ENCODE measurements around the gene LITAF.
"Not testable (repeated sequence)": the region's sequence is repeated elsewhere in the genome, so short reads cannot be mapped to it uniquely, and the experiment has no call there.

Gene LITAF

DNA sequence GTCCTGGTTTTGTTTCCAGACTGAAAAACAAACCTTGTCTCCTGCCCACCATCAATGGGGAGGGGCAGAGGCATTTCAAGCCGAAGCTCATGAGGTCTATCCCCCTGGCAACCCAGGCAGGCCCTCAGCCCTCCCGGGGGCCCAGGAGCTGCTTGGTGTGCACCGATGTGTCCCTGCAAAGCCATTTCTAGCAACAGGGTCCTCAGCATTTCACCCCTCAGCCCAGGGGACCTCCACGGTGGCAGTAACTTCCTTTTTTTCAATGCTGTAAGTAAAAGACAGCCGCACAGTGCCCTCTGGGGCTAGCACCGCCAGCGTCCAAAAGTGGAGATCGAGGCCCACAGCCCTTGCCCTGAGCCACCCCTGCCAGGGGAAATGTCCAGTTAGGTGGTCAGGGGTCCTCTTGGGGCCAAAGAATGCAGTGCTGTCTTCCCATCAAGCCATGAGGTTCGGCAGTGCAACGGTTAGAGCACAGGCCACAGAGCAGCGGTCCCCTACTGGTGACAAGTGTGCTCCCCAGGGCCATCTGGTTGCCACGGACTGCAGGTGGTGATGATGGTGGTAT is 79.9 kb downstream of the LITAF start:
- Mint-ChIP-seq H3K27ac (no peak overlapping the region), H3K27me3 (no peaks in the 10 kb centered on the region), H3K36me3 (ENCODE audit: low read depth) (no peaks in the 10 kb centered on the region), H3K9me3 (no peaks in the 10 kb centered on the region), H3K4me3 (no peak overlapping the region), H3K4me1 (ENCODE audit: low read depth) (no peaks in the 10 kb centered on the region)
- no peak for DNase-seq

DNA sequence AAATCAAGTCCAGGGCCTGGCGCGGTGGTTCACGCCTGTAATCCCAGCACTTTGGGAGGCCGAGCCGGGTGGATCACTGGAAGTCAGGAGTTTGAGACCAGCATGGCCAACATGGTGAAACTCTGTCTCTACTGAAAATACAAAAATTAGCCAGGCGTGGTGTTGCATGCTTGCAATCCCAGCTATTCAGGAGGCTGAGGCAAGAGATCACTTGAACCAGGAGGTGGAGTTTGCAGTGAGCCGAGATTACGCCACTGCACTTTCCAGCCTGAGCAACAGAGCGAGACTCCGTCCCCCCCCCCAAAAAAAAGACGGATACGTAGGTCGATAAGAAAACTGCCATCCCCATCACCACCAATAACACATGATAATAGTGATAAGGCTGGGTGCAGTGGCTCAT is 82.5 kb downstream of the LITAF start:
- H3K27ac Mint-ChIP-seq; H3K4me3 Mint-ChIP-seq; H3K4me1 Mint-ChIP-seq (ENCODE audit: low read depth); H3K9me3 Mint-ChIP-seq; H3K36me3 Mint-ChIP-seq (ENCODE audit: low read depth); DNase-seq; H3K27me3 Mint-ChIP-seq: not testable (repeated sequence)

GRCh38 chr16:11503566-11503965 is 83.2 kb downstream of the LITAF start:
- Mint-ChIP-seq H3K4me1 (ENCODE audit: low read depth) (peaks cover 3% of the 10 kb centered on the region), H3K27ac (no peak overlapping the region), H3K27me3 (no peaks in the 10 kb centered on the region), H3K9me3 (no peaks in the 10 kb centered on the region), H3K4me3 (no peak overlapping the region), H3K36me3 (ENCODE audit: low read depth) (no peaks in the 10 kb centered on the region)
- no peak for DNase-seq

DNA sequence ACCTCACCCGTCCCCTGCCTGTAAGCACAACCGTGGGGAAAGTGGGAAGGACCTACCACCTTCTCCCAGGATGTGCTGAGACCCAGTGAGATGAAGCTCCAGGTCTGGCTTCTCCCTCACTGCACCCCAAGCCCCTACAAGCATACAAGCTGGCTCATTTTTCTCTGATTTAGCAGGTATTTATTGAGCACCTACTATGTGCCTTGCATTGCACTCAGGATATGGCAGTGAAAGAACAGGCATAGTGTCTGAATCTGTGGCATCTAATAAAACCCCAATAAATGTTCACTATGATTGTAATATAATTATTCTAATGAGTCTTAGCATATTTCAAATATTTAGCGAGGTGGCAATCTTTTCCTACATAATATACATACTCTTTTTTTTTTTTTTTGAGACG is 84.5 kb downstream of the LITAF start:
- Mint-ChIP-seq H3K9me3 (no peaks in the 10 kb centered on the region), H3K27me3 (no peaks in the 10 kb centered on the region), H3K36me3 (ENCODE audit: low read depth) (no peaks in the 10 kb centered on the region), H3K27ac (no peak overlapping the region), H3K4me1 (ENCODE audit: low read depth) (peaks cover 12% of the 10 kb centered on the region), H3K4me3 (no peak overlapping the region)
- DNase-seq, result no peak

- Mint-ChIP-seq H3K9me3 (no peaks in the 10 kb centered on the region), H3K4me3 (no peak overlapping the region), H3K4me1 (ENCODE audit: low read depth) (peaks cover 18% of the 10 kb centered on the region), H3K36me3 (ENCODE audit: low read depth) (no peaks in the 10 kb centered on the region), H3K27ac (no peak overlapping the region), H3K27me3 (no peaks in the 10 kb centered on the region)
- no peak for DNase-seq
Measured at GRCh38 chr16:11501632-11502031, 85.1 kb downstream of the LITAF start.

GRCh38 chr16:11500700-11501346 is 85.9 kb downstream of the LITAF start:
- H3K27ac Mint-ChIP-seq, result no peak overlapping the region
- H3K36me3 Mint-ChIP-seq (ENCODE audit: low read depth), result no peaks in the 10 kb centered on the region
- no peak for DNase-seq
- H3K9me3 Mint-ChIP-seq, result no peaks in the 10 kb centered on the region
- H3K4me3 Mint-ChIP-seq, result no peak overlapping the region
- H3K4me1 Mint-ChIP-seq (ENCODE audit: low read depth), result peaks cover 23% of the 10 kb centered on the region
- no peaks in the 10 kb centered on the region for H3K27me3 Mint-ChIP-seq

DNA sequence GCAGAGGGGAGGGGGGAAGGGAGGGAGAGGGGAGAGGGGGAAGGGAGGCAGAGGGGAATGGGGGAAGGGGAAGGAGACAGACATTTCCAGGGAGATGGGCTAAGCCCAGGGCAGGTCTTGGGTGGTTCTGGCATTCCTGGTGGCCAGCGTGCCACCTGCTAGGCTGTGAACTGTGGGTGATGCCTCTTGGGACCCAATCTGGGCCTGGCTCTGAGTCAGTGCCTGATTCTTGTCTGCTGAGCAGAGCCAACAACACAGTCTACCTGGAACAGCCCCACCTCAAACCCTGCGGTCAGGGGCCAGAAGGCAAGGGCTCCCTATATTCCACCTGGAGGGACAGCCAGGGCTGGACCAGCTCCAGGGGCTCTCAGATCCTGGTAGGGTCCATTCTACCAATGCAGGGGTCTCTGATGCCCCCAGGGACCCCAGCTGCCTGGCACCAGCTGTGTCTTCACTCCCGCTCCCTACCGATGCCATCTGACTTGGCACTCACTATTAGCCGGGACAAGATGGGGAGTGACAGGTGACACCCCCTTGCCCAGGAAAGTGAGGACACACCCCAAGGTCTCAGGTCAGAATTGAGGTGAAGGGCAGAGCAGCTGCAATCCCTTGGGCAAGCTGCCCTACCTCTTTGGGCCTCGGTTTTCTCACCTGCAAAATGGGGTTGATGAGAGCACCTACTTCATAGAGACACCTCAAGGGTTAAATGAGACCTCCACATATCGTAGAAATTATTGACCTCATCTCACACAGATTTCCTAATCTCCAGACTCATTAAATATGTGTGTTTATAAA is 87.2 kb downstream of the LITAF start:
- H3K9me3 Mint-ChIP-seq, result no peaks in the 10 kb centered on the region
- no peaks in the 10 kb centered on the region for H3K27me3 Mint-ChIP-seq
- no peak for DNase-seq
- H3K4me1 Mint-ChIP-seq (ENCODE audit: low read depth), result peaks cover 36% of the 10 kb centered on the region
- no peak overlapping the region for H3K4me3 Mint-ChIP-seq
- H3K36me3 Mint-ChIP-seq (ENCODE audit: low read depth), result no peaks in the 10 kb centered on the region
- no peak overlapping the region for H3K27ac Mint-ChIP-seq

GRCh38 chr16:11498683-11499082 is 88.0 kb downstream of the LITAF start:
- Mint-ChIP-seq H3K4me3 (no peak overlapping the region), H3K36me3 (ENCODE audit: low read depth) (no peaks in the 10 kb centered on the region), H3K9me3 (no peaks in the 10 kb centered on the region), H3K4me1 (ENCODE audit: low read depth) (peaks cover 36% of the 10 kb centered on the region), H3K27me3 (no peaks in the 10 kb centered on the region), H3K27ac (no peak overlapping the region)
- DNase-seq, result no peak

- H3K4me1 Mint-ChIP-seq (ENCODE audit: low read depth), result peaks cover 41% of the 10 kb centered on the region
- no peak overlapping the region for H3K4me3 Mint-ChIP-seq
- DNase-seq, result no peak
- no peaks in the 10 kb centered on the region for H3K27me3 Mint-ChIP-seq
- H3K9me3 Mint-ChIP-seq, result no peaks in the 10 kb centered on the region
- peak overlapping the region; percentile 59 for H3K27ac Mint-ChIP-seq
- no peaks in the 10 kb centered on the region for H3K36me3 Mint-ChIP-seq (ENCODE audit: low read depth)
Measured at GRCh38 chr16:11497851-11498289, 88.8 kb downstream of the LITAF start.
